GM18519 (cell line): ENCODE measurements around the gene N4BP2L2.

Experiments used
- ATAC-seq: cut with Tn5 transposase; IDR thresholded peaks from one replicate; pipeline ENCODE4 v1.9.1; 2021; ENCODE audit warnings: mild to moderate bottlenecking, moderate library complexity; ENCODE audit not compliant: unreplicated experiment, low FRiP score

The N4BP2L2 gene

DNA sequence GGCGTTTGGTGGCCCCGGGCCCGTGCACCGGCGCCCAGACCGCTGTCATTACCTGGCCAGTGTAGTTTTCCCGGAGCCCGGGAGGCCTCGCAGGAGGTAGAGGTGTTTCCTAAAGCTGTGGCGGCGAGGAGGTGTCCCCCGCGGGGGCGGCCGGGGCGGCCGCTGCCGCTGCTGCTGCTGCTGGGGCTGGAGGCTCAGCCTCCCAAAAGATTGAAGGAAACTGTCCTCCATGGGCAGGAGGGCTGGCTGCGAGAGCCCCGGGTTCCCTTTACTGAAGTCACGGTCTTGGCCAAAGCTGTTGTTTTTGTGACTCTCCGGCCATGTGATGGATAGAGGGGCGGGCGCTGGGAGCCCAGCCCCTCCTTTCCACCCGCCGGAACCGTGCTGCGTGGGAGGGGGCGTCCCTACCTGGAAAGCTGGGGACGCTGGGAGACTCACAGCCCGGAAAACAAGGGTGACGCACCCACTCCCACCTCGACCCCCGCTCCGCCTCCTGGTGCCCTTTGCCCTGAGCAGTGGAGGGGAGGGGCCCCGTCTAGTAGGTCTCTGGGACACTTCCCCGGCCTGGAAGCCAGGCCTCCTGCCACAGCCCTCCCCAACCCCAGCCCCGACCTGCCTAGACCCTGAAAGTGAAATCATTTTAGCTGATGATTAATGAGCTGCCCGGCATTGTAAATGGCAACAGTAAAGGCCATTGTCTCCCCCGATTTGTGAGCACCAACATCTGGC lies 110.6 kb downstream of the N4BP2L2 start, which contains the start of gene N4BP2L1:
N4BP2L1 (minus strand) TSS at position 279 of the 729 bp plus-strand sequence; CDS start at position 231, 48 bp downstream.
- peak; percentile 46 for ATAC-seq

DNA sequence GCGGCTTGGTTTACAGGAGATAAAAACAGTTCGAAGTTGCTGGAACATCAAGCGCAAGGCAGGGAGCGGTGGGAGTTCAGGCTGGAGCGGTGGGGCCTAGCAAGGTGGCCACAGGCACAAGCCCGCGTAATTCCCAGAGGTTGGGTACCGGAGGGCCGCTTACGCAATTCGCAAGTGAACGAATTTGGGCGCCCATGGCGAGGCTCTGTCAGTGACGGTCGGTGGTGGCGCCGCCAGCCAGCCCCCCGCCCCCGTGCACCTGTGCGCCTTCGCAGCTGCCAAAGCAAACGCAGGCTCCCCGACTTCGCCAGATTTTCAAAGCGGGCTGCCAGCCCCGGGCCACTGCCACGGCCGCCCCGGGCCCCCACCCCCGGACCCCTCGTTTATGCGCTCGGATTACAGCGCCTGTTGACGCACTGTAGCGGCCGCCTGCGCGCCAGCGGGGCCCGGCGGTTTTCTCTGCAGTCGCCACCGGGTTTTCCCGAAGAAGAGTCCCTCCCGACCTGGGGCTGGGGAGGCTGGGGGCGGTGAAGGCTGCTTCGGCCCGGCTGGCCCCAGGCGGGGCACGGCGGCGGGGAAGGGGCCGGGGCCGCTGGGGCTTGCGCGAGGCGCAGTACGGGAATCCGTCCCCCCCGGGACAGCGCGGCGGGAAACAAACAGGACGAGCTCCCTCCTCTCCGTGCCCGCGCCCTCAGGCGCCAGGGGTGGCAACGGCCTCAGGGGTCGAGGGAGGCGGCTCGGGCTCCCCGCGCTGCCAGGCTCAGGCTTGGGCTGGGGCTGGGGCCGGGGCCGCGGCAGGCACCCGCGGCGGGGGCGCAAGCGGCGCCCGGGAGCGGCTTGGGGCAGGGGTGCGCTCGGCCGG lies 111.4 kb downstream of the N4BP2L2 start:
- ATAC-seq = no peak

DNA sequence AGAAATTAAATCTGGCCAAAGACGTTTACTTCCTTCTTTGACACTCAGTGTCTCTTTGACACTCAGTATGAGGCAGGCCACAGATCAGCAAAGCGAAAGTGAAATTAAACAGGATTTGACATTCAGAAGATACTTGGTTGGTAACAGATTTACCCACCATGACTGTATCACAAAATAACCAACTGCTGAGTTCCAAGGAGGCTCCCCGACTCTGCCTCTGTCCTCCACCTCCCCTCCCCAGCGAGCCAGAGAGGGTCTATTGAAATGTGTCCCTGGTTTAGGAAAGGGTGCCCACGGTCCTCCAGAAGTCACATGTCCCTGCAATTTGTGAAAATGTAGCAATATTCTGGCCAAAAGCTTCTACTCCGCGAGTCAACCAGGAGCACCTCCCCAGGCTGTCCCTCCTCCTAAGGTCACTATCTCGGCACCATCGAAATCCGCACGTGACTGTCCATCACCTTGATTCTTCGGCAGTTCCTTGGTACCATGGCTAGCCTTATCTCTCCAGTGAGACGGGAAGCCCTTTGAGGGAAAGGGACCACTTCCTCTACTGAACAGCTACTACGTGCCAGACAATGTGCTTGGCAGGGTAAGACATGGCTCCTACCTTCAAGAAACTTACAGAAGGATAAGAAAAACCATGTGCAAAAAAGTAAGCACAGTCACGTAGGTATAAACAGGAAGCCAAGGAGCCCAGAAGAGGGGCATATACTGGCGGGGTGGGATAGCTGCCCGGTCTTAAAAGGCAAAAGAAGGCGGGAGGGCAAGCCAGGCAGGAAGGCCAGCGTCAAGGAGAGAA lies 112.2 kb downstream of the N4BP2L2 start:
- ATAC-seq = peak; percentile 33

DNA sequence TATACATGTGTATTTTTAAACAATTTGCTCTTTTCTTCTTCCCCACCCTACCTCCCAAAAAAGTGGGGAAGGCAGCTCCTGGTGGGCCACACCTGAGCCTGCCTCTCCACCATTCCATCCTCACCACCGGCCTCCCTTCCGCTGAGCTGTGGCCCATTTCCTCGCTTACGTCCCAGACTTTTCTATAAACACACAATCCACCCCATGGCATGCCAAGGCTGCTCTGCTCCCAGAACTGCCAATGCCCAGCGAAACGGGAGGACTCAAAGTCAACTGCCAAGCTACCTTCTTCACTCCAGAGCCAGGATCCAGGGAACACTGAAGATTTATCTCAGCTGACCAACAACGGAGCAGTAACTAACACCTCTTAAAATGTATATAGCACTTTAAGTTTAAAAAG lies 113.4 kb downstream of the N4BP2L2 start:
- ATAC-seq = no peak

DNA sequence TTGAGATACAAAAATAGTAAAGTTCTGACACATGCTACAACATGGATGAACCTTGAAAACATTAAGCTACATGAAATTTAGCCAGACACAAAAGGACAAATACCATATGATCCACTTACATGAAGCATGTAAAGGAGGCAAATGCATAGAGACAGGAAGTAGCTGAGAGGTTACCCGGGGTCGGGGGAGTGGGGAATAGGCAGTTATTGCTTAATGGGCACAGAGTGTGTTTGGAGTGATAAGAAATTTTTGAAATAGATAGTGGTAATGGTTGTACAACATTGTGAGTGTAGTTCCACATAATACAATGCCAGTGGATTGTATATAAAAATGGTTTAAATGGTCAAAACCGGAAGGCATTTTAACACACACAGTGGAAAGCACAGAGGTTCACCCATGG lies 115.0 kb downstream of the N4BP2L2 start:
- no peak for ATAC-seq

DNA sequence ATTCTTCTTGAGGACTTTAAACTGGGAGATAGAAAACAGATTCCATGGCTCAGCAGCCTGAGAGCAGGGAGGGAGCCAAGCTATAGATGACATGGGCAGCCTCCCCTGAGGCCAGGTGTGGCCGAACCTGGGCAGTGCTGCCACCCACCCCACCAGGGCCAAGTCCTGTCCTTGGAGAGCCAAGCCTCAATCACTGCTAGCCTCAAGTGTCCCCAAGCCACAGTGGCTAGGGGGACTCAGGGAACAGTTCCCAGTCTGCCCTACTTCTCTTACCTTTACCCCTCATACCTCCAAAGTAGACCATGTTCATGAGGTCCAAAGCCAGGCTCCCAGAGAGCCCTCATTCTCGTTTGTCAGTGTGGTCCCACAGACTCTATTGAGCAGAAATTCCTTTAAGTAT lies 118.7 kb downstream of the N4BP2L2 start:
- ATAC-seq = no peak

DNA sequence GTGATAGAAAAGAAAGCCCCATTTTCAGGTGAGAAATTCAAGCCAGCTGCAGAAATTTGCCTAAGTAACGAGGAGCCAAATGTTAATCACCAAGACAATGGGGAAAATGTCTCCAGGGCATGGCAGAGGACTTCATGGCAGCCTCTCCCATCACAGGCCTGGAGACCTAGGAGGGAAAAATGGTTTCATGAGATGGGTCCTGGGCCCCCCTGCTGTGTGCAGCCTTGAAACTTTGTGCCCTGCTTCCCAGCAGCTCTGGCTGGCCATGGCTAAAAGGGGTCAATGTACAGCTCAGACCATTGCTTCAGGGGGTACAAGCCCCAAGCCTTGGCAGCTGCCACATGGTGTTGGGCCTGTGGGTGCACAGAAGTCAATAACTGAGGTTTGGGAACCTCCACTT lies 120.6 kb downstream of the N4BP2L2 start:
- no peak for ATAC-seq

DNA sequence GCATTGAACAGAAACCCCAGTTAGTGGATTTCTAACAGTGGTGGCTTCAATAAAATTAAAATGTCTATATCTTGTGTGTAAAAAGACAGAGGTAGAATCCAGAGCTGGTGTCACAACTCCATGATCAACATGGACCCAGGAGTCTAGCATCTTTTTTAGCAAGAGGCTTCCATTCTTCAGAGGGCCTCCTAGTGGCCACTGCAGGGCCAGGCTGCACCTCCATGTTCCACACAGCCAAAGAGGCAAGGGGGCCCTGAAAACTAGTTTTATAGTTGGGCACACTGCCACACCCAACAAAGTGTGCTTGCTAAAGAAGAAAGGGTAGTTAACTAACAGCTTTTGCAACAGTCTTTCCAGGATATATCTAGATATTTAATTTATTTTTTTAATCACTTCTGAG lies 123.6 kb downstream of the N4BP2L2 start:
- no peak for ATAC-seq

DNA sequence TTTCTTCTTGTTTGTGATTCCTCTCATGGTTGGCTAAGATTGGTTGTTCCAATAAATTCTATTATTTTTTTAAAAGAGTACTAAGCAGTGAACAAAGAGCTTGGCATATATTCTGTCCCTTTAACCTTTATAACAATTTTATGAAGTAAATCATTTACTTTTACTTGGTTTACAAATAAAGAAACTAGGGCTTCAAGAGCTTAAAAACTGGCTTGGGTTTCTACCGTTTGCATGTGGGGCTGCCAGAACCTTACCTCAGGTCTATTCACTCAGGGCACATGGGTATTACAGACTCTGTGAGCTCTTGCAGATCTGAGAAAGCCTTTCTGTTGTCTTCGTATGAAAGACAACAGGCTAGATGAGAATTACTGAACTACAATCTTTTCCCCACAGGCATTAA lies 124.0 kb downstream of the N4BP2L2 start:
- no peak for ATAC-seq

DNA sequence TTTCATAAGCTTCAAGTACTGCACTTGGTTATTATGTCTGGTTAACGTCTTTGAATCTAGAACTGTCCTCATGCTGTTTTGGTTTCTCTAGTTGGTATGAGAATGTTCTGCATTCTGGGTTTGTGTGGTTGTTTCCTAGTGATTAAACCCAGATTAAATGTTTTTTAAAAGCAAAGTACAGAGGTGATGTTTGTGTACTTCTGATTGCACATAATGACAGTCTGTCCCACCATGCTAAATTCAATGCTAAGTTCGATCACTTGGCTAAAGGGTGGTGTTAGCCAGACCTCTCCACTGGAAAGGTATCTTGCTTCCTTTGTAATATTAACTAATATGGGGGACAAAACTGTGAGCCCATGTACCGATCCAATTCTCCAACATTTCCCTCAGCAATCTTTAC lies 125.3 kb downstream of the N4BP2L2 start:
- ATAC-seq = no peak

DNA sequence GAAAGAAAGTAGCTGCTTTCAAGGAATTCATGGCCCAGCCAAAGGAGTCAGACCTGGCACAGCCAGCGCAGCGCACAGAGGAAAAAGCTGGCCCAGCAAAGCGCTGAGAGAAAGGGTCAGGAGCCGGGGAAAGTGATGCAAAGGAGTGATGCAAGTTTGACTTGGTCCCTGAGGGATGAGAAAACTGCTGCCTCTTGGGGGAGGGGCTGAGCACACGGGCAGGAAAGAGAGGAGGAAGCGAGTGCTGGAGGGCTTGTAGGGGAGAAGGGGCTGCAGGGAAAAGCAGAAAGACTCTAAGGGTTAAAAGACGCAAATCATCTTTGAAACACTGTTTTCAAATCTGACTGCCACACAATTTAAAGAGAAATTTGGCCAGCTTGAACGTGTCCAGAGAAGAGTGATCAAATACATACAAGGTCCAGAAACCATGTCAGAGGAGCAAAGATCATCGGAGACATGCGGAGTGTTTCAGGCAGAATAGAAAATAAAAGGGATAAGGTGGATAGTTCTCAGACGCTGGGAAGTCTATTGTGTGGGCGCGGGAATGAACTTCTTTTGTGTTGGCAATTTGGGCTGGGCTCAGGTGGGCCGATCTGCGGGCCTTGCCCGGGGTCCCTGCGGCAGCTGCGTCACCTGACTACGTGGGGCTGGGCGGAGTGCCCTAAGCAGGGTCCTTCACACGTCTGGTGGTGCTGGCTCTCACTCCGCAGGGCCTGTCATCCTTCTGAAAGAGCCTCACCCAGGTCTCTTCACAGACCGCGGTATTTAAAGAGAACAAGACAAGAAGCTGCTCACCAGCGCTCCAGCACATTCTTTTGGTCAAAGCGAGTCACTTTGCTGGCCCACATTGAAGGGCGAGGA lies 128.8 kb downstream of the N4BP2L2 start:
- no peak for ATAC-seq

DNA sequence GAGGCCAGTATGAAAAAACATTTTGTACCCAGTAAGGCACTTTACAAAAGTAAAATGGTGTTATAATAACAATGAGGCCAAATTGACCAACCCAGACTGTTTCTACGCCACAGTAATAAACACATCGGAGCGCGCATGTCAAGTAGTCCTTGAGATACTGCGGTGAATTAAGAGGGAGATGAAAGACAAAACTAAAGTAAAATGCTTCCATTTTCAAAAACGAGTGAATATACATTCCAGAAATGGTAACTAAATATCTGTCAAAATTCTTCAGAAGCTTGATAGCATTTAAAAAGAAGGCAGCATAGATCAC lies 129.6 kb downstream of the N4BP2L2 start:
- ATAC-seq = no peak

DNA sequence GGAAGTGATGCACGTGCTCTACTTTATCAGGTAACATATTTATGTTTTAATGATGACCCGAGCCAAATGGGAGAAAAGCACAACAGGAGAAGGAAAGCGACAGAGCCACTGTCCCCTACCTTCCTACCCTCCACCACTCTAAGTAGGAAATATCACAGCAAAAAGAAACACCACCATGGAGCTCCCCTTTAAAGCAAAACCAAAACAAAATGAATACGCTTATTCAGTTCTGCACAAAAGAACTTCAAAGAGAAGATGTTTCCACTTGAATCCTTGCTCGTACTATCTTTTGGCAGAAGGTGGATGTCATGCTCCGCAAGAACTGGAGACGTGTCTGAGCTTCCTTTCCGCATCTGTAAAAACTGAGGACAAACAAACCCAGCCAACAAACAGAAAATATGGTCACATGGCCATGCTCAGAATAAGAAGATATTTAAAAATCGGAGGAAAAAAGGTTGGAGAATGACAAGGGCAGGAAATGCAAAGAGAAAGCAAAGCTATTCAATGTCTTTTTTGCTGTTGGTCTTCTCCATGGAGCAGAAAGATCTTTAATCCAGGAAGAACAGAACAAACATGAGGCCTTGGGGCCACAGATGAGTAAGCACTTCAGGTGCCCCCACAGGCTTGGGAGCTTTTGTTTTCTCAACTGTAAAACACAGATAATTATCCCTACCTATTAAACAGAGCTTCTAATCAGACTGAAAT lies 130.1 kb downstream of the N4BP2L2 start:
- ATAC-seq = no peak

DNA sequence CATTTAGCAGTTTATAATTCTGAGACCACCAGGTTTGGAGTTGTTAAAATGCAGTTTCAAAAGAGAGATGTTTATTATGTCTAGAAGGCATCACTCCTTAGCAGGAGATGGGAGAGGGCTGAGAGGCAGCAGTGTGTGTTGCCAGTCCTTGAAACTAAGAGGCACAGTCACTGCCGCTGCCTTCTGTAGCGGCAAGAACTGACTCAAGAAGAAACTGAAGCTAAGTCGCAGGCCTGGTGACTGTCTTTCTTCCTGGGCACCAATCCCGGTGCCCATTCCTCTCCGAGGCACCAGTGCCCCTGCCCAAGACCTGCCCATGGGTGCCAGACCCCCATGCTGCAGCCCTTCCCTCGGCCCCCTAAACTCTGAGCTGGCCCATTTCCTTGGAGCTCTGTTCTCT lies 130.7 kb downstream of the N4BP2L2 start:
- ATAC-seq = no peak

DNA sequence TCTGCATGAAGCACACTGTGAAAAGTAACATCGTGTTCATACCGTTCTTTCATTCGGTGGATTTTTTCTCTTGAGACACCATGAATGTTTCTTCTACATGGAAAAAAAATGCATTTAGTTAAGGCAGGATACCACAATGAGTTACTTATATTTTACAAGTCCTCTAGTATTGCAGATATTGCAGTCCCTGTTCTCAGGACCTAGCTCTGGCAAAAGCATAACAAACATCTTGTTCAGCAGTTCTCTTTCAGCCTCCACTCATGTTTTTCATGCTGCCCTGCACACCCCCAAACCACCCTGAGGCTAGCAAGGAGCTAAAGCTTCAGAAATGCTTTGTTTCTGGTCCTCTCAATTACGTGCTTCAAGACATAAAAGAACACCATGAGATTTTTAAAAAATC lies 135.5 kb downstream of the N4BP2L2 start:
- no peak for ATAC-seq

DNA sequence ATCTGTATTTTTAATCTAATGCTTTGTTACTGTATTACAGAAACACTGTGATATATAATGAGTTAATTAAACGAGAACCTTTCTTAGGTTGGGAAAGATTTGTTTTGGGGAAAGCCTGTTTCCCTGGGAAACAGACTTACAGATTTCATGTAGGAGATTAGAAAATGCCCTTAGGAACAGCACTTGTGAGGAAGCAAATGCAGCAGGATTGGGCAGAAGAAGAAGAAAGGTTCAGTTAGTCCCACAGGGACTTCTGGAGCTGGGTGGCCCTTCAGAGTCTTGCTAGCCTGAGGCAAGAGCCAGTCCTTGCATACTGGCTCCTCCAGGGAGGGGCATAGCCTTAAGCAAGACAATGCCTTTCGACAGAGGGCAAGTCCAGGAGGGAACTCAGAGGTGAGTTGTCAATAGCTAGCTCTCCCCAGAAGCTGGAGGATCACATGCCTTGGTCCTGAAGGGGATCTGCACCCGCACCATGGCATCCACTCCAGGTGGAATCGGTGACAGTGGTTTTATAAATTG lies 147.4 kb downstream of the N4BP2L2 start:
- ATAC-seq = no peak

DNA sequence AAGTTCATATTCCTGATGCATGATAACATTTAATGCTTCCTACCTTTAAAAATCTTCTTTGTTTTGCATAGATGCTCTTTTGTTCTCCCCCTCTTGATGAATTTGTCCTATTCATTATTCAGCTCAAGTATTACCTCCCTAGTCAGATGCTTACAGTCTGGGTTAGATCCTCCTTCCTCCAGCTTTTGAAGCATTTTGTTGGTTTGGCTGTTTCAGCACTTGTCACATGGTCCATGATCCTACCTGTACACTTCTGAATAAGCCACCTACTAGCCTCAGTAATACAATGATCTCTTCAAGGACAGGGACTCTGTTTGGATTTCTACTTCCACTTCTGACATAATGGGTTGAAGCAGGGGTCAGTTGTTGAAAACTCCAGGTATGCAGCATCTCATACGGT lies 148.1 kb downstream of the N4BP2L2 start:
- no peak for ATAC-seq

DNA sequence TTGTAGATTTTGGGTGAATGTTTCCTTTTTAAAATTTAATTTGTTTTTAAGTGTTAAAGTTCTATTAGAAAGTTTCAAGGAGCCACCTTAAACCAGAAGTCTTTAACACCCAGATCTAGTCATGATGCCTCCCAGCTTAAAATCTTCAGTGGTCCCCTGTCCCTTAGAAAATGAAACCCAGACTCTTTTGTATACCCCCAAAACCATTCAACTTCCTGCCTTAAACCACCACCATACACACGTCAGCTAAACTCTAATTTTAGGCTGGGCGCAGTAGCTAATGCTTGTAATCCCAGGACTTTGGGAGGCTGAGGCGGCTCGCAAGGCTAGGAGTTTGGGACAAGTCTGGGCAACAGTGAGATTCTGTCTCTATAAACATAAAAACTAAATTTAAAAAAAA lies 148.5 kb downstream of the N4BP2L2 start:
- ATAC-seq = no peak

DNA sequence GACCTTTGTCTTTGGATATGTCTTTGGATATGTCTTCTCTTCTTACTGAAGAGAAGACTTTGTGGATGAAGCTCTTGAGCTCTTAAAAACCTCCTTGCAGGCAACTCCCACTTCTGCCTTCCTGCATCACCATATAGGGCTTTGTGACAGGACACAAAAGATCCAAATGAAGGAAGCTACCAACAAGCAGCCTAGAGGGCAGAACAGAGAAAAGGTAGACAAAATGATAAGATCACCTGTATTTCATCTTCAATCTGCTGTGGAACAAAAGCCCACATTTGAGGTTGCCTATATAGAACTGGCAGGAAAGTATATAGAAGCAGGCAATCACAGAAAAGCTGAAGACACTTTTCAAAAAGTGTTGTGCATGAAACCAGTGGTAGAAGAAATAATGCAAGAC lies 153.2 kb downstream of the N4BP2L2 start:
- ATAC-seq = no peak
